ENCODE data around the gene HFE.
"Not testable (repeated sequence)": the region's sequence is repeated elsewhere in the genome, so short reads cannot be mapped to it uniquely, and the experiment has no call there.

Gene HFE

GRCh38 chr6:26087284-26088115 is at the start of gene HFE:
HFE (plus strand) TSS chr6:26087429; CDS start chr6:26087441, 12 bp downstream.
- in situ Hi-C loops (cut with HindIII; ENCODE audit: low sequenced_read_pairs), result no loop called here

- in situ Hi-C loops (cut with HindIII; ENCODE audit: low sequenced_read_pairs), result no loop called here
Measured at GRCh38 chr6:26041946-26042345, 45.3 kb upstream of the HFE start.

- in situ Hi-C loops (cut with HindIII; ENCODE audit: low sequenced_read_pairs), result no loop called here
Measured at GRCh38 chr6:26043384-26044139, 43.7 kb upstream of the HFE start.

- in situ Hi-C loops (cut with HindIII; ENCODE audit: low sequenced_read_pairs), result no loop called here
Measured at GRCh38 chr6:26044140-26045064, 42.8 kb upstream of the HFE start.

- in situ Hi-C loops (cut with HindIII; ENCODE audit: low sequenced_read_pairs), result no loop called here
Measured at GRCh38 chr6:26045065-26045927, 41.9 kb upstream of the HFE start.

- in situ Hi-C loops (cut with HindIII; ENCODE audit: low sequenced_read_pairs), result no loop called here
Measured at GRCh38 chr6:26045928-26046368, 41.3 kb upstream of the HFE start.

- in situ Hi-C loops (cut with HindIII; ENCODE audit: low sequenced_read_pairs), result not testable (repeated sequence)
Measured at GRCh38 chr6:26047329-26047728, 39.9 kb upstream of the HFE start.

- in situ Hi-C loops (cut with HindIII; ENCODE audit: low sequenced_read_pairs), result no loop called here
Measured at GRCh38 chr6:26048590-26048989, 38.6 kb upstream of the HFE start.

- in situ Hi-C loops (cut with HindIII; ENCODE audit: low sequenced_read_pairs), result loop anchor here (25.0 kb wide), 1 partner anchor 1086 kb away; a partner anchor contains a TSS
Measured at GRCh38 chr6:26051665-26052310, 35.4 kb upstream of the HFE start.

- in situ Hi-C loops (cut with HindIII; ENCODE audit: low sequenced_read_pairs), result loop anchor here (25.0 kb wide), 1 partner anchor 1084 kb away; a partner anchor contains a TSS
Measured at GRCh38 chr6:26052762-26053250, 34.4 kb upstream of the HFE start.

- in situ Hi-C loops (cut with HindIII; ENCODE audit: low sequenced_read_pairs), result loop anchor here (25.0 kb wide), 1 partner anchor 1083 kb away; a partner anchor contains a TSS
Measured at GRCh38 chr6:26053992-26054780, 33.0 kb upstream of the HFE start.

- in situ Hi-C loops (cut with HindIII; ENCODE audit: low sequenced_read_pairs), result loop anchor here (25.0 kb wide), 1 partner anchor 1082 kb away; a partner anchor contains a TSS
Measured at GRCh38 chr6:26054781-26055718, 32.2 kb upstream of the HFE start.

GRCh38 chr6:26055719-26056582 is 31.3 kb upstream of the HFE start:
- in situ Hi-C loops (cut with HindIII; ENCODE audit: low sequenced_read_pairs), result loop anchor here (25.0 kb wide), 1 partner anchor 1081 kb away; a partner anchor contains a TSS

- in situ Hi-C loops (cut with HindIII; ENCODE audit: low sequenced_read_pairs), result loop anchor here (25.0 kb wide), 1 partner anchor 1081 kb away; a partner anchor contains a TSS
Measured at GRCh38 chr6:26056583-26057350, 30.5 kb upstream of the HFE start.

GRCh38 chr6:26057899-26058298 is 29.3 kb upstream of the HFE start:
- in situ Hi-C loops (cut with HindIII; ENCODE audit: low sequenced_read_pairs), result loop anchor here (25.0 kb wide), 1 partner anchor 1079 kb away; a partner anchor contains a TSS
